ENCODE data around the gene PIGS.

Gene PIGS

DNA sequence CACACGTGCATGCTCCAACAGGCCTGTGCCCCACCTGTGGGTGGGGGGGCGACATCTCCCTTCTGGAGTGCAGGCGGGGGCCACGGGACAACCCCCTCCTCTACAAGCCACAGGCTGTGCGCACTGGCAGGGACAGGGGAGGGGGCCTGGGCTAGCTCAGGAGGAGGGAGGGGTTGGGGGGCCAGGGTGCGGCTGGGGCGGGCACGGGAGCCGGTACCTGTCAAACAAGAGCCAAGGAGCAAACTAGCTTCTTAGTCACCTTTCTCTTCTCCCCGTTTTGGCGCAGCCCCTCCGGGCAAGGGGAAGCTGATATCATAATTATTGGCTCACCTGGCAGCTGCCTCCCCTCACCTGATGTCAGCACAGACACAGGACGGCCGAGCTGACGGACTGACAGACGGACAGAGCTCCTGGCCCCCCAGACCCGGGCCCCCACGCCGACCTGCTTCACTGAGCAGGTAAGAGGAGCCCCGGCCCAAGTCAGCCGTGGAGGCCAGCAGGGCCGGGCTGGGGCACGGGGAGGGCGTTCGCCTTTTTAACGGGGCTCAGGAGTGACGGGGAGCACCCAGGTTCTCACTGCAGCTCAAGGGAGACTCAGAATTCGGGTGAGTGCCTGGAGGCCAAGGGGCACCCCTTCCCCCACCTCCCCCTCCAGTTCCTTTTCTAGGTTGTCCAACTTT, 65.2 kb downstream of the PIGS start, which contains the start of gene FOXN1:
FOXN1 (plus strand) TSS at position 363 of the 680 bp plus-strand sequence. CDS start 17,622 bp downstream, outside the sequence.
- no peak for DNase-seq

- DNase-seq: no peak
Observed at GRCh38 chr17:28503420-28503819, 67.9 kb downstream of the PIGS start.
